LoVo (cell line): ENCODE results near the gene MTMR12.

Source experiments
- DNase-seq: peaks from one replicate; pipeline ENCODE4 v3.0.0-alpha.2; 2016; ENCODE audit warnings: low spot score

MTMR12 gene

GRCh38 chr5:32274548-32275395, 38.0 kb downstream of the MTMR12 start:
- DNase-seq: no peak

GRCh38 chr5:32273821-32274220, 38.9 kb downstream of the MTMR12 start:
- no peak for DNase-seq

GRCh38 chr5:32272746-32273145, 40.0 kb downstream of the MTMR12 start:
- no peak for DNase-seq

- no peak for DNase-seq
Measured at GRCh38 chr5:32270946-32271345, 41.8 kb downstream of the MTMR12 start.

GRCh38 chr5:32270178-32270577, 42.6 kb downstream of the MTMR12 start:
- no peak for DNase-seq

GRCh38 chr5:32265902-32266301, 46.8 kb downstream of the MTMR12 start:
- no peak for DNase-seq

GRCh38 chr5:32264957-32265572, 47.7 kb downstream of the MTMR12 start:
- DNase-seq: no peak

GRCh38 chr5:32263684-32264083, 49.1 kb downstream of the MTMR12 start:
- no peak for DNase-seq

GRCh38 chr5:32261198-32261597, 51.5 kb downstream of the MTMR12 start:
- no peak for DNase-seq

- no peak for DNase-seq
Measured at GRCh38 chr5:32259033-32259432, 53.7 kb downstream of the MTMR12 start.

GRCh38 chr5:32258424-32258823, 54.3 kb downstream of the MTMR12 start:
- no peak for DNase-seq

- no peak for DNase-seq
Measured at GRCh38 chr5:32255540-32255900, 57.2 kb downstream of the MTMR12 start.

- DNase-seq: no peak
Measured at GRCh38 chr5:32254881-32255539, 57.7 kb downstream of the MTMR12 start.

- no peak for DNase-seq
Measured at GRCh38 chr5:32251871-32252458, 60.8 kb downstream of the MTMR12 start.

- no peak for DNase-seq
Measured at GRCh38 chr5:32249668-32250067, 63.1 kb downstream of the MTMR12 start.

- no peak for DNase-seq
Measured at GRCh38 chr5:32245742-32246141, 67.0 kb downstream of the MTMR12 start.

GRCh38 chr5:32244017-32244416, 68.7 kb downstream of the MTMR12 start:
- DNase-seq: no peak

- DNase-seq: no peak
Measured at GRCh38 chr5:32241034-32241783, 71.5 kb downstream of the MTMR12 start.

- no peak for DNase-seq
Measured at GRCh38 chr5:32239385-32239784, 73.4 kb downstream of the MTMR12 start.

- DNase-seq: no peak
Measured at GRCh38 chr5:32233696-32234447, 78.9 kb downstream of the MTMR12 start.

GRCh38 chr5:32233220-32233695, 79.5 kb downstream of the MTMR12 start:
- no peak for DNase-seq
